Stimulated activated CD4-positive, alpha-beta T cell treated with anti-CD3 and anti-CD28 coated beads, Interleukin-4, amount 100 ng/mL, for 48 hours (primary cell): ENCODE data around the gene MED15.

Source experiments
- DNase-seq, 2 donors: peaks; one replicate each; pipeline ENCODE4 v3.0.0-alpha.2; 2020; ENCODE audit warnings: low read depth in 2 of 2

MED15 gene

DNA sequence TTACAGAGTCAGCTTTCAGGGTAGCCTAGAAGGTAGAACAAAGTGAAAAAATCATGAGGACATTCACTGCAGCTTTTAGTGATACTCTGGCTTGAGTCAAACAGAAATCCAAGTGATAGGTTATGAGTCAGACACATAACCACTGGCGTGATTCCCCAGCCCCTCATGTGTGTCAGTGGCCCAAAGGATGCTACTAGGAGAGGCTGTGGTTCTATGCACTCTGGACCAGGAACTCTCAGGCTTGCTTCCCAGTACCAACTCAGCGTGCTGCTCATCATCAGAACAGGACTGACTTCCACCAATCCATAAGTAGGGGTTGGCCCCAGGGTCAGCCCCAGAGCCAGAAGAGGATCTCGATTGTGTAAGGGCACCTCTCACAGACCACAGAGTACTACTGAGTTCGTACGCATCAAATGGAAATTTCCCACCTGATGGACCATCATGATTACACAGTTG, 116.8 kb downstream of the MED15 start:
- peak; percentile 36 to 67 for DNase-seq

DNA sequence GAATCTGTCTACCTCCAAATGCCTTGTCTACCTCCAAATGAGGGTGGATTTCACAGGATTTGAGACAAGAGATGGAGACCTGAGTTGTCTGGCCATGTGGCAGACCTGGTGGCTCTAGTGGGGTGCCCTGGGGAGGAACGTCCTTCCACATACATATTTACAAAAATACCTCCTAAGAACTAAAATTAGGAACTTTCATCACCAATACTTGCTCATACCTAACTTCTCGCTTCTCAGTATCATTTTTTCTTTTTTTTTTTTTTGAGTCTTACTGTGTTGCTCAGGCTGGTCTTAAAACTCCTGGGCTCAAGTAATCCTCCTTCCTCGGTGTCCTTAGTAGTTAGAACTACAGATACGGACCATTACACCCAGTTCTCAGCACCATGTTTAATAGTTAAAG, 117.9 kb downstream of the MED15 start:
- no peak for DNase-seq

DNA sequence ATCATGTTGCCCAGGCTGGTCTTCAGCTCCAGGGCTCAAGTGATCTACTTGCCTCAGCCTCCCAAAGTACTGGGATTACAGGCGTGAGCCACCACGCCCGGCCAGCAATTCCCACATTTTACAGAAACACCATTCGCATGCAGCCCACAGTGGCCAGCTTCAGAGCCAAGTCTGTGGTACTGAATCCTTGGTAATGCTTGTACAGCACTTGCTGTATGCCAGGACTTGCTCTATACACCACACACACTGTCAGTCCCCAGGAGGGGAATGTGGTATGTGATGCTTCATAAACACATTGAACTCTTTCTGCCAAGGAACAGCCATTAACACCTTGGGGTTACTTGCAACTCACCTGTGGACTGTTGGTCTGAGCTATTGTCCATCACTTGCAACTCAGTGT, 119.4 kb downstream of the MED15 start:
- DNase-seq: no peak

DNA sequence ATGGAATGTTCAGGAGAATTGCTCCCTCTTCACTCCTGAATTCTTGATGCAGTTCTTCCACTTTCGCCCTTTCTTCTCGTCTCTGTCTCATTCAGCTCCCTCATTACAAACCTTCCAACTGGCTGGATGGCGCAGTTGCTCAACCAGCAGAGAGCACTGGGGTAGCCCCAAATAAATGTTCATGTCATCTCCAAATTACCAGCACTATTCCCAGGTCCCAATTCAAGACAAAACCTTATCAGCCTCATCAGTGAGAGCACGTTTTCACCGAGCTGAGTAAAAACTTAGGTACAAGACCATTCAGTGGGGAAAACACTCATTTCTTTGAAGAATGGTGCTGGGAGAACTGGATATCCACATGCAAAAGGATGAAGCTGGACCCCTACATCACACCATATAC, 120.0 kb downstream of the MED15 start:
- DNase-seq: no peak

DNA sequence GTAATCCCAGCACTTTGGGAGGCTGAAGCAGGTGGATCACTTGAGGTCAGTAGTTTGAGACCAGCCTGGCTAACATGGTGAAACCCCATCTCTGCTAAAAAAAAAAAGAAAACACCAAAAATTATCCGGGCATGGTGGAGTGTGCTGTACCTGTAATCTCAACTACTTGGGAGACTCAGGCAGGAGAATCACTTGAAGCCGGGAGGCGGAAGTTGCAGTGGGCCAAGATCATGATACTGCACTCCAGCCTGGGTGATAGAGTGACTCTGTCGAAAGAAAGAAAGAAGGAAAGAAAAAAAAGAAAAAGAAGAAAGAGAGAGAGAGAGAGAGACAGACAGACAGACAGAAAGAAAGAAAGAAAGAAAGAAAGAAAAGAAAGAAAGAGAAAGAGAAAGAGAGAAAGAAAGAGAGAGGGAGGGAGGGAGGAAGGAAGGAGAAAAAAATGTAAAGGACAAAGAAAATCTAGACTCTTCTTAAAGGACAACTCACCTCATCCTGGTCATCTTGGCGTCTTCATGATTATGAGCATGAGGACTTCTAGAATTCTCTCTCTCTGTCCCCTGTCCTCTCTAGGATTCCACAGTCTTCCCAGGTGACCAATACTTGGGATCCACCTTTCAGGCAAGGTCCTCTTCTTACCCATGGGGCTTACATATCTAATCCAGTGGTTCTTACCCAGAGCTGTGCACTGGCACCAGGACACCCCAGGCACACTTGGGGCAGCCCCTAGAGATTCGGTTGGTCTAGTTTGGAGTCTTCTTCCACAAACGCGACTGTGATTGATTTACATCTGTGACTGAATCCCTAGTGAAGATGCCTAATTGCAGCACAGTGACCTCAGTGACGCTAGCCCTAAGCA, 120.9 kb downstream of the MED15 start:
- no peak for DNase-seq

DNA sequence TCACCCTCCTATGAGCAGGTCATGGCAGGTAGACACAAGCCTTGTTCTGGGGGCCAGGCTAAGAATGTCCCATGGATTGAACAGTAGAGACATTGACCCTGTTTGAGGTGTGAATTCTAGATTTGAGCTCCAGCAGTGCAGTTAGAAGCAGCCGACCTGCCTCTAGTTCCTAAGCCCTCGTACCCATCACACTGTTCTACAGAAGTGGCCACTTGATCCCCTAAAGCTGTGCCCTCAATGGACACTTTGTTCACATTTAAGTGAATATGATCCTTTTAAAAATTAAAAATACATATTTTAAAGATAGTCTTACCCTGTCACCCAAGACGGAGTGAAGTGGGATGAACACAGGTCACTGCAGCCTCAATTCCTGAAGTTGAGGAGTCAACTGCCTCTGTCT, 122.0 kb downstream of the MED15 start:
- DNase-seq: no peak

DNA sequence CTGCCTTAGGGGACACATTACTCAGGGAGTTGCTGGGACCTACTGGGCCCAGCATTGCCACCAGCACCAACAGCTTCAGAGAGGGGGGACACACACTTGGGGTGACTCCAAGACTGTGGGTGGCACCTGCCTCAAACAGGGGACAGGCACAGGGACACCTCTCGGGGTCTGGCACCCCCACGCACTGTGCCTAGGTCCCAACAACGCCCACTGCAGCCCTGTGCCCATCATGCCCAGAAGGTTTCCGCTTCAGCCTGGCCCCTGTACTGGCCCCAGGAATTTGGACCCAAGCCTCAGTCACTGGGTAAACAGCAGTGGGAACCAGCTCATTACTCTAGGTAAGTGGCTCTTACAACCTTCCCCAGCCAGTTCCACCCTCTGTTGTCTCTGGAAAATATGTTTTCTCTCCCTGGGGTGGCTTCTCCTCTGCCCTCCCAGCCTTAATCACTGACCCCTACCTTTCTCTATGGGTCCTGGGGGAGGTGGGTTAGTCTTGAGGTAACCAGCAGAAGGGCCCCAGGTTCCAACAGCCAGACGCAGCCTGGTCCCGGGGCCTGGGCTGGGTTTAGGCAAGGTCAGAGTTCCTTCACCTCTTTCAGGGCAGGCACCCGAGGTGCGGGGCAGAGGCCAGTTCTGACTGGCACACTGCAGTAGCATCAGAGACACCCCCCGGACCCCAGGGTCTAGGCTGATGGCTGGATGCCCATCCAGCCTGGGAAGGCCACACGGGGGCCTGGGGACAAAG, 123.6 kb downstream of the MED15 start:
- no peak for DNase-seq

DNA sequence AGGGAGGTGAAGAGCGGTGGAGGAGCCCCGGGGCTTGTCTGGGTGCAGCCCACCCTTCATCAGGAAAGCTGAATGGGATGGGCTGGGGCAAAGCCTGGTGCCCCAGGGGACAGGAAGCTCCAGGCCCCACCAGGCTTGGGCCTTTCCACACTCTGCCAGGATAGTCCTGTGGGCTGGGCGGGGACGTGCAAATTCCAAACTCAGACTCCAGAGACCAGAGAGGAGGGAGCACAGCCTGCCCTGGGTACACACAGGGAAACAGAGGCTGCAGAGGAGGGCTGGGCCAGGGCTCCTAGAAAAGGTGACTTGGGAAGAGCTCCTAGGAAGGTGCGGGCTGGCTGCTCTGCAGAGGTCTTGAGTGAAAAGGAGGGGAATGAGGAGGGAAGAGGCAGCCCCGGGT, 124.7 kb downstream of the MED15 start:
- DNase-seq: no peak

DNA sequence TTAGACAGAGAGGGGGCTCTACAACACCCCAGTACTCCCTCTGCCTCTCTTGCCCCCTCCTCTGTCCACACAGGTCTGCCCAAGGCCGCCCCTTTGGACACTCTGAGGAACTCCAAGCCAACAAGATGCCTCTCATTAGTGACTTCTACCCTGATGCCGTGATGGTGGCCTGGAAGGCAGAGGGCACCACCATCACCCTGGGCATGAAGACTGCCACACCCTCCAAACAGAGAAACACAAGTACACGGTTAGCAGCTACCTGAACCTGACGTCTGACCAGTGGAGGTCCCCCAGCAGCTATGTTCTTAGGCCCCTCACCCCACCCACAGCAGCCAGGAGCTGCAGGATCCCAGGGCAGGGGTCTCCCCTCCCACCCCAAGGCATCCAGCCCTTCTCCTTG, 125.1 kb downstream of the MED15 start:
- no peak for DNase-seq

DNA sequence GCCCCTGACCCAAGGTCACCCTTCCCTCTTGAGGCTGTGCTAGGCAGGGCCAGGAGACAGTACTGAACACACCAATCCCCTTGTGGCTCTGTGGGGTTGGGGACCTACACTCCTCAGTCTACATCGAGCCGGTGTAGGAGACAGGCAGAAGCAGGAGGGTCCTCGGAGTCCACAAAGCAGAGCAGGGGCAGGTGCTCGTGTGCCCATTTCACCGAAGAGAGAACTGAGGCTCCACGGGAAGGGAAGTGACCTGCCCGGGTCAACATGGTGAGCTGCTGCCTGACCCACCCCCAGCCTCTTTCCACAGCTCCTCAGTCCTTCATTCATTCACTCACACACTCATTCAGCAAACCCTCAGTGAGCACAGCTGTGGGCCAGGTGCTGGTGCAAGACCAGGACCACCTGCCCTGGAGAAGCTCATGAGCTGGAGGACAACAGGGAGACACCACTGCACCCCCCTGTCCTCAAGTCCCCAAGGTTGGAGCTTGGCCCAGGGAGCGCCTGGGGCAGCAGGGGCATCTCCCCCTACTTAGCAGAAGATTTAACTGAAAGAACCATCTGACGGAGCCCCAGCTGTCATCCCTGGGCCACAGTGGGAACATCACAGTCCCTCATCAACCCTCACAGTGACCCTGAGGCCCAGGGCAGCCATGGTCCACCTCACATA, 127.3 kb downstream of the MED15 start:
- DNase-seq: no peak

DNA sequence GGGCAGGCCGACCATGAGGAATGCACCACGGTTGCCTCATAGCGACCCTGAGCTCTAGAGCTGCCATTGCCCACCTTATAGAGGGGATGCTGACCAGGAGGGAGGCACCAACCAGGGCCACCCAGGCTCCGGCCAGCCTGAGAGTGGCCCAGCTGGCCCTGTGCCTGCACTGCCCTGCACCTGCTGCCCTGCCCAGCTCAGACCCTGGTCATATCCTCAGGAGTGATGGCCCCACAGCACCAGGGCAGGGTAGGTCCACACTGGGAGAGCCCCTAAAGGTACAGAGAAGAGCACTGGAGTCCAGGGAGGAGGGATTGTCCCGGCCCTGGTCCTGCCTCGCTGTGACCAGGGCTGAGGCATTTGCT, 127.8 kb downstream of the MED15 start:
- no peak for DNase-seq

DNA sequence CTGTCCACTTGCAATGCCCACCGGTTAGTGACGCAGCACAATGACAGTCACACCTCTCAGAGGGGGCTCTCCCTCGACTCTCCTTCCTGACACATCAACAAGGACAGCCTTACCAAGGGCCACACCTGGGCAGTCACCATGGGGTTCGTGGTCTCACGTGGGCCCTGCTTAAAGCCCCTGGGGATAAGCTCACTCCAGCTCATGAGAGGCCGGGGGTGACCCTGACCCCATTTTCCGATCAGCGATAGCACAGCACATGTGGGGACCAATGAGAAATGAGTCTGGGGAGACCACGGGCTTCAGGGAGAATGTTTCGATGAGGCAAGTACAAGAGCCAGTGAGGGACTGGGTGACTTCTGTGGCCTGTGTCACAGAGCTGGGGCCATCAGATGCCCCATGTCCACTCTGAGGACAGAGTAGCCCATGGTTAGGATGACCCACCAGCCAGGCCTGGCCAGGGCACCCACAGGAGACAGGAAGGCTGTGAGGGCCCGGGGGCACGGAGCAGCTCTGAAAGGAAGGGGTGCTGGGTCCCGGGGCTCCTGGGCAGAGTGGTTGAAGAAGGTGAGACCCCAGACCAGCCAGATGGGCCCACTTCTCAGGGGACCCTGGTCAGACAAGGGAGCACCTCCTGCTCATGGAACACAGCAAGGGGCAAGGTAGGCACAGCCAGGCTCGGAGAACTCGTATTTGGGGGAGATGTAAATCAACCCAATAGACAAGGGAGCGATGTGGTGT, 128.8 kb downstream of the MED15 start:
- no peak for DNase-seq

DNA sequence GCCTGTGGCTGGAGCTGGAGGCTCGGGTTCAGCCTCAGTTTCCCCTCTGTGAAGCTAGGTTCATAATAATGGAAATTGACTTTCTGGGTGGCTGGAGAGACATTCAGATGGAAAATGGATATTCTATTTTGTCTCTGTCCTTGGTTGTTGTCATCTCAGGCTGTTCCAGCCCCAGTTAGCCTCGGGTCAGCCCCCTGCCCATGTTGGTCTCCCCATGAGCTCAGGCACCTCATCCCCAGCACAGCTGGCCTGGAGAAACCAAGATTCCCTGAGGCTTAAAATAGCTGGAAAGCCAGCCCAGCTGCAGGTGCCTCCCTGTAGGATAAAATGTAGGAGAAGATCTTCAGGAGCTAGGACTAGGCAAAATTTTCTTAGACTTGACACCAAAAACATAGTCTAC, 129.5 kb downstream of the MED15 start:
- no peak for DNase-seq
